ENCODE results near the gene SGMS1. TPM values are rescaled to one million over a fixed set of nuclear protein-coding genes. Genes with fewer than 3 reads are reported as not detected.

The SGMS1 gene
- polyA plus RNA-seq, 1 of the 3 experiments (the other 2 are of a cell fraction), result 6.3 TPM

DNA sequence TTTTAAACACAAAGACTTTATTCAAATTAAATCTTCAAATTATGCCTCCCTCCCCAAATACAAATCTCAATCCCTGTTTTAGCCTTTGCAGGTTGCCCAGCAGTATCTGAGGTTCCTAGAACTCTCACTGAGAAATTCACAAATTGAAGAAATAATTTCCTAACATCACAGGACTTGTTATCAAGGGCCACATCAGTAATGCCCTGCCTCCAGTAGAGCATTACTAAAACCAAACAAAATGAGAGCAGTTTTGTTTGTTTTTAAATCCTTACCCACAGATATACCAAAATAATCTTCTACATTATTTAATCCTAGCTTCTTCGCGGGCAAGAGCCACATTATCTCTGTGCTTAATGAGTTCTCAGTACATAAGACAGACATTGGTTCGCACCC is 152.2 kb downstream of the SGMS1 start:
- Histone ChIP-seq H3F3A (replicated peaks; ENCODE audit: insufficient read depth) (no peaks in the 10 kb centered on the region), H3K9me3 (no peaks in the 10 kb centered on the region), H3K27ac (ENCODE audit: low read depth in 2 of 2, low read length in 1 of 2) (no peak overlapping the region), H3K9ac (no peak overlapping the region), H3K4me2 (no peak overlapping the region), H4K20me1 (ENCODE audit: insufficient read depth) (no peaks in the 10 kb centered on the region), H3K9me2 (no peaks in the 10 kb centered on the region), H3K4me1 (ENCODE audit: control insufficient read depth in 1 of 2, insufficient read depth in 2 of 2, low read depth in 1 of 2, low read length in 1 of 2) (peaks cover 0 to 3% of the 10 kb centered on the region in 2 experiments; a peak in 1 of 4 replicates), H3K27me3 (ENCODE audit: insufficient read depth) (no peaks in the 10 kb centered on the region), H3K79me2 (ENCODE audit: insufficient read depth) (no peaks in the 10 kb centered on the region), H3K4me3 (ENCODE audit: low read depth in 2 of 2, low read length in 1 of 2) (no peak overlapping the region), H2AFZ (ENCODE audit: low read depth) (no peak overlapping the region), H3K36me3 (replicated peaks in 1 of 2; ENCODE audit: control insufficient read depth in 1 of 2, insufficient read depth in 2 of 2, low read length in 1 of 2) (no peaks in the 10 kb centered on the region)
- no peak for DNase-seq
- ChIA-PET POLR2A (no interaction called here), CTCF (no interaction called here)
- WGBS (ENCODE audit: low lambda C conversion rate), result 77% methylated on average over 3 of the region's 3 CpGs
- TF ChIP-seq GABPA (IDR thresholded peaks at IDR 0.05; ENCODE audit: low read depth), result no peak
- TF ChIP-seq POLR2AphosphoS5 (IDR thresholded peaks at IDR 0.05; ENCODE audit: low read depth, low read length), result no peak
- TF ChIP-seq MEF2A (IDR thresholded peaks at IDR 0.05; ENCODE audit: borderline replicate concordance, low read depth), result no peak
- no peak for TF ChIP-seq EP300 (IDR thresholded peaks at IDR 0.05; ENCODE audit: borderline replicate concordance in 1 of 2, low read depth in 1 of 2, low read length in 1 of 2)
- no peak for TF ChIP-seq RFX5 (IDR thresholded peaks at IDR 0.05; ENCODE audit: low read length)
- TF ChIP-seq, protein P1, sequence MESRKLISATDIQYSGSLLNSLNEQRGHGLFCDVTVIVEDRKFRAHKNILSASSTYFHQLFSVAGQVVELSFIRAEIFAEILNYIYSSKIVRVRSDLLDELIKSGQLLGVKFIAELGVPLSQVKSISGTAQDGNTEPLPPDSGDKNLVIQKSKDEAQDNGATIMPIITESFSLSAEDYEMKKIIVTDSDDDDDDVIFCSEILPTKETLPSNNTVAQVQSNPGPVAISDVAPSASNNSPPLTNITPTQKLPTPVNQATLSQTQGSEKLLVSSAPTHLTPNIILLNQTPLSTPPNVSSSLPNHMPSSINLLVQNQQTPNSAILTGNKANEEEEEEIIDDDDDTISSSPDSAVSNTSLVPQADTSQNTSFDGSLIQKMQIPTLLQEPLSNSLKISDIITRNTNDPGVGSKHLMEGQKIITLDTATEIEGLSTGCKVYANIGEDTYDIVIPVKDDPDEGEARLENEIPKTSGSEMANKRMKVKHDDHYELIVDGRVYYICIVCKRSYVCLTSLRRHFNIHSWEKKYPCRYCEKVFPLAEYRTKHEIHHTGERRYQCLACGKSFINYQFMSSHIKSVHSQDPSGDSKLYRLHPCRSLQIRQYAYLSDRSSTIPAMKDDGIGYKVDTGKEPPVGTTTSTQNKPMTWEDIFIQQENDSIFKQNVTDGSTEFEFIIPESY (IDR thresholded peaks at IDR 0.05; ENCODE audit: borderline replicate concordance, low read depth), result no peak

DNA sequence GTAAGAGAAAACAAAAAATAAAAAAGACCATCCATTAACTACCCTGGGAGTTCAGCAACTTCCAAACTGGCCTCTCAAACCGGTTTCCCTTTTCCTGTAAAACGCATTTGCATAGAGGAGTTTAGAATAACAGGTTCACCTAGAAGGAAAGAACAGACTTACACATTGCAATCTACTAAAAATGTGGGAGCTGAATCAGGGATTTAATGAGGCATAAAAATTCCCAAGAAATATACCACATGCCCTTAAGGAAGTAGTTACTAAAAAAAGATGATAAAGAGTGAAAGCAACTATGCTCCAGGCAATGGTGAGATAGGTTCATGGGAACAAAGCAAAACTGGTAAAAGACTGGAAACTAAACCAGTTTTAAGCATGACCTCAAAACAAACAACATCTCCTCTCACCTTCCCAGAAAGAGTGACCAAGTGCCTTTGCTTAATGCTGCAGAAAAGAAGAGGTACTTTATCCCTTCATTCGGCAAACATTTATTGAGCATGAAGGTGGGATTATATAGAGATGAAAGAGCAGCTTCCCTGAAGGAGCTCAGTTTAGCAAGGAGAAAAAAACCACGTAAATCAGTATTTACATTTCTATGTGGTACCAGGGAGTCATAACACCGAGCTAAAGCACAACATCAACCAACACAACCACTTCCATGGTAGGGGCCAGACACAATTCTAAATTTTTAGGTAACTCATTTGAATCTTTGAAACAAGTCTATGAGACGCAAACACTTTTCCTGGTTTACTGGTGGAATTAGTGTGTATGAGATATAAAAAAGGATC is 152.8 kb downstream of the SGMS1 start:
- Histone ChIP-seq H3K9me2 (no peaks in the 10 kb centered on the region), H3K4me1 (ENCODE audit: control insufficient read depth in 1 of 2, insufficient read depth in 2 of 2, low read depth in 1 of 2, low read length in 1 of 2) (peaks cover 0 to 3% of the 10 kb centered on the region in 2 experiments; a peak in 1 of 4 replicates), H3K36me3 (replicated peaks in 1 of 2; ENCODE audit: control insufficient read depth in 1 of 2, insufficient read depth in 2 of 2, low read length in 1 of 2) (no peaks in the 10 kb centered on the region), H3K4me3 (ENCODE audit: low read depth in 2 of 2, low read length in 1 of 2) (no peak overlapping the region), H3F3A (replicated peaks; ENCODE audit: insufficient read depth) (no peaks in the 10 kb centered on the region), H3K4me2 (no peak overlapping the region), H3K79me2 (ENCODE audit: insufficient read depth) (no peaks in the 10 kb centered on the region), H2AFZ (ENCODE audit: low read depth) (no peak overlapping the region), H3K27ac (ENCODE audit: low read depth in 2 of 2, low read length in 1 of 2) (no peak overlapping the region), H3K9ac (no peak overlapping the region), H3K27me3 (ENCODE audit: insufficient read depth) (no peaks in the 10 kb centered on the region), H4K20me1 (ENCODE audit: insufficient read depth) (no peaks in the 10 kb centered on the region), H3K9me3 (no peaks in the 10 kb centered on the region)
- WGBS (ENCODE audit: low lambda C conversion rate), result 92% methylated on average over 6 of the region's 6 CpGs
- ChIA-PET CTCF (no interaction called here), POLR2A (no interaction called here)
- DNase-seq, result no peak
- TF ChIP-seq MXI1 (IDR thresholded peaks at IDR 0.05; ENCODE audit: low read depth, low read length), result no peak
- no peak for TF ChIP-seq TCF12 (IDR thresholded peaks at IDR 0.05)
- TF ChIP-seq FOXJ3 (CRISPR knock-in tag; IDR thresholded peaks at IDR 0.05), result no peak

DNA sequence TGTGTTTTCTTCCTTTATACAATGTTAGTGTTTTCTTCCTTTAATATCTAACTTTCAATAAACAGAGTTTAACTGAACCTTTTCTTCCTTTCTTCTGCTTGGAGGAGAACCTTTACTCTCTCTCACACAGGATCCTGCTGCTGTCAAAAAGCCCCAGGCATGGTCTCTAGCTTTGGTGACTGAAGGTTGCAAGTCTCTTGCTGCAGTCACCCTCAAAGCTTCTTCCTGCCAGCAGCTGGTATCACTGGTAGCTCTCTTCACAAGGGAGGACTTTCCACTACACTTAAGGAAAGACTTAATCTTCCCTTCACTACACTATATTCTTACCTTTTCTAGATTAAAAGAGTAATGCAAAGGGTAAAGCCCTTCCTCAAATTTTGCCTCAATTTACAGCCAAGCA is 153.4 kb downstream of the SGMS1 start:
- Histone ChIP-seq H3K79me2 (ENCODE audit: insufficient read depth) (no peaks in the 10 kb centered on the region), H3K4me2 (no peak overlapping the region), H3K4me3 (ENCODE audit: low read depth in 2 of 2, low read length in 1 of 2) (no peak overlapping the region), H3K27me3 (ENCODE audit: insufficient read depth) (no peaks in the 10 kb centered on the region), H2AFZ (ENCODE audit: low read depth) (no peak overlapping the region), H3F3A (replicated peaks; ENCODE audit: insufficient read depth) (no peaks in the 10 kb centered on the region), H4K20me1 (ENCODE audit: insufficient read depth) (no peaks in the 10 kb centered on the region), H3K9ac (no peak overlapping the region), H3K9me3 (no peaks in the 10 kb centered on the region), H3K36me3 (replicated peaks in 1 of 2; ENCODE audit: control insufficient read depth in 1 of 2, insufficient read depth in 2 of 2, low read length in 1 of 2) (no peaks in the 10 kb centered on the region), H3K4me1 (ENCODE audit: control insufficient read depth in 1 of 2, insufficient read depth in 2 of 2, low read depth in 1 of 2, low read length in 1 of 2) (peaks cover 0 to 3% of the 10 kb centered on the region in 2 experiments; a peak in 1 of 4 replicates), H3K27ac (ENCODE audit: low read depth in 2 of 2, low read length in 1 of 2) (no peak overlapping the region), H3K9me2 (no peaks in the 10 kb centered on the region)
- DNase-seq, result no peak
- POLR2A ChIA-PET, result no interaction called here
- CTCF ChIA-PET, result no interaction called here
- TF ChIP-seq YY1 (IDR thresholded peaks at IDR 0.05; ENCODE audit: low read depth) (no peak), TEAD4 (IDR thresholded peaks at IDR 0.05; ENCODE audit: borderline replicate concordance, insufficient read depth) (no peak), MXI1 (IDR thresholded peaks at IDR 0.05; ENCODE audit: low read depth, low read length) (no peak), EZH2phosphoT487 (IDR thresholded peaks at IDR 0.05; ENCODE audit: borderline replicate concordance, low read depth) (no peak), FOSL2 (IDR thresholded peaks at IDR 0.05; ENCODE audit: borderline replicate concordance, low read depth) (no peak), JUND (IDR thresholded peaks at IDR 0.05) (no peak)
- TF ChIP-seq, protein P2, sequence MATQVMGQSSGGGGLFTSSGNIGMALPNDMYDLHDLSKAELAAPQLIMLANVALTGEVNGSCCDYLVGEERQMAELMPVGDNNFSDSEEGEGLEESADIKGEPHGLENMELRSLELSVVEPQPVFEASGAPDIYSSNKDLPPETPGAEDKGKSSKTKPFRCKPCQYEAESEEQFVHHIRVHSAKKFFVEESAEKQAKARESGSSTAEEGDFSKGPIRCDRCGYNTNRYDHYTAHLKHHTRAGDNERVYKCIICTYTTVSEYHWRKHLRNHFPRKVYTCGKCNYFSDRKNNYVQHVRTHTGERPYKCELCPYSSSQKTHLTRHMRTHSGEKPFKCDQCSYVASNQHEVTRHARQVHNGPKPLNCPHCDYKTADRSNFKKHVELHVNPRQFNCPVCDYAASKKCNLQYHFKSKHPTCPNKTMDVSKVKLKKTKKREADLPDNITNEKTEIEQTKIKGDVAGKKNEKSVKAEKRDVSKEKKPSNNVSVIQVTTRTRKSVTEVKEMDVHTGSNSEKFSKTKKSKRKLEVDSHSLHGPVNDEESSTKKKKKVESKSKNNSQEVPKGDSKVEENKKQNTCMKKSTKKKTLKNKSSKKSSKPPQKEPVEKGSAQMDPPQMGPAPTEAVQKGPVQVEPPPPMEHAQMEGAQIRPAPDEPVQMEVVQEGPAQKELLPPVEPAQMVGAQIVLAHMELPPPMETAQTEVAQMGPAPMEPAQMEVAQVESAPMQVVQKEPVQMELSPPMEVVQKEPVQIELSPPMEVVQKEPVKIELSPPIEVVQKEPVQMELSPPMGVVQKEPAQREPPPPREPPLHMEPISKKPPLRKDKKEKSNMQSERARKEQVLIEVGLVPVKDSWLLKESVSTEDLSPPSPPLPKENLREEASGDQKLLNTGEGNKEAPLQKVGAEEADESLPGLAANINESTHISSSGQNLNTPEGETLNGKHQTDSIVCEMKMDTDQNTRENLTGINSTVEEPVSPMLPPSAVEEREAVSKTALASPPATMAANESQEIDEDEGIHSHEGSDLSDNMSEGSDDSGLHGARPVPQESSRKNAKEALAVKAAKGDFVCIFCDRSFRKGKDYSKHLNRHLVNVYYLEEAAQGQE (IDR thresholded peaks at IDR 0.05; ENCODE audit: low read depth, low read length), result no peak
- TF ChIP-seq, protein P3, sequence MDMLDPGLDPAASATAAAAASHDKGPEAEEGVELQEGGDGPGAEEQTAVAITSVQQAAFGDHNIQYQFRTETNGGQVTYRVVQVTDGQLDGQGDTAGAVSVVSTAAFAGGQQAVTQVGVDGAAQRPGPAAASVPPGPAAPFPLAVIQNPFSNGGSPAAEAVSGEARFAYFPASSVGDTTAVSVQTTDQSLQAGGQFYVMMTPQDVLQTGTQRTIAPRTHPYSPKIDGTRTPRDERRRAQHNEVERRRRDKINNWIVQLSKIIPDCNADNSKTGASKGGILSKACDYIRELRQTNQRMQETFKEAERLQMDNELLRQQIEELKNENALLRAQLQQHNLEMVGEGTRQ (IDR thresholded peaks at IDR 0.05; ENCODE audit: borderline replicate concordance, low read depth, low read length), result no peak
